ENCODE measurements around the gene ZDHHC4.

Gene ZDHHC4

DNA sequence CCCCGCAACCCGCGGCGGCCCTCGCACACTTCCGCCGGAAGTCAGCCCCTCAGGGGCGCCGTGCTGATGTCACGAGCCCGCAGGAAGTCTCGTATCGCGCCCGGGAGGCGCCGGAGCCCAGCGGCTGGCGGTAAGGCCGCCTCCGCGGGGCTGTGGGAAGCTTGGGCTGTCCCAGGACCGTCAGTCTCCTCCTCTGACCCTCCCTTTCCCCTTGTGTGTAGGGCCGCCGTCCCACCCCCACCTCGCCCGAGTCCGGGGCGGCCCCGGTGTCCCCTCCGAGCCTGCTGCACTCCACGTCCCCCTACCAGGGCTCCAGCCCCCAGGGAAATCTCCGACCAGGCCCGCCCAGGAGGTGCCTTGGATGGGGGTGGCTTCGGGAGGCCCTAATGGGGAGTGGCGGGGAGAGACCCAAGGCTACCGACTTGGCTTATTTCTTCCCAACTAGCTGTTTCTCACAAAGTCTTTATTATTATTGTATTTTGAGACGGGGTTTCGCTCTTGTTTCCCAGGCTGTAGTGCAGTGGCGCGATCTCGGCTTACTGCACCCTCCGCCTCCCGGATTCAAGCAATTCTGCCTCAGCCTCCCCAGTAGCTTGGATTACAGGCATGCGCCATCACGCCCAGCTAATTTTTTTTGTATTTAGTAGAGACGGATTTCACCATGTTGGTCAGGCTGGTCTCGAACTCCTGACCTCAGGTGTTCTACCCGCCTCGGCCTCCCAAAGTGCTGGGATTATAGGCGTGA lies at the start of gene ZDHHC4:
Gene ZDHHC4, plus strand, starts transcription at position 86 of the 745 bp plus-strand sequence. CDS start 3,108 bp downstream, outside the sequence.
- DNase-seq (ENCODE audit: low read depth), result peak; percentile 80

DNA sequence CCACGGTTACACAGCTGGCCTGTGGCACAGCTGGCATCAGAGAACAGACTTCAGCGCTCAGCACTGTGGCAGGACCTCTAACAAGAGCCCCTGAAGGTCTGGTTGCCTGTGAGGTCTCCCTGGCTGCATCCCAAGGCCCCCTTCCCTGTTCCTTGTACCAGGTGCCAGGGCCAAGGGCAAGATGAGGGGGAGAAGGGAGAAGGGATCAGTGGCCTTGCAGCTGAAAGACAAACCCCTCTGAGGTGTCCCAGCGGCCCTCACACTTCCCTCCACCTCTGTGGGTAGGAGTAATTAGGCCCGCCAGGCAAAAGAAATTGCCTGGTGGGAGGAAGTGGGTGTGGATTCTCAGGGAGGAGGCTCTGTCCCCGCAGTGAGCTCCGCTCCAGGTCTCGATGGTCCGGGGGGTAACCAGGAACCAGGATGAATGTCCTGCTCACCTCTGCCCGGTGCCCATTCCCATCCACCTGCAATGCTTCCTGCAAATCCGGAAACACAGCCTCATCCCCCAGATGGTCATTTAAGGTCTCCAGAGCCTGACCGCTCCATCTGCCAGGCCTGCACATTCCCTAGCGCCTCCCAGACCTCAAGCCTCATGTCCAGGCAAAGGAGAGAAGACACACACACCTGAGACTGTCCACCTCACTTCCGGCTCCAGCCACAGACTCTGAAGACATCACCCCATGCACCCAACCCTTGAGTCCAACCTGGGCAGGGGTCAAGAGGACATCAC lies 48.7 kb upstream of the ZDHHC4 start:
- DNase-seq (ENCODE audit: low read depth), result no peak

DNA sequence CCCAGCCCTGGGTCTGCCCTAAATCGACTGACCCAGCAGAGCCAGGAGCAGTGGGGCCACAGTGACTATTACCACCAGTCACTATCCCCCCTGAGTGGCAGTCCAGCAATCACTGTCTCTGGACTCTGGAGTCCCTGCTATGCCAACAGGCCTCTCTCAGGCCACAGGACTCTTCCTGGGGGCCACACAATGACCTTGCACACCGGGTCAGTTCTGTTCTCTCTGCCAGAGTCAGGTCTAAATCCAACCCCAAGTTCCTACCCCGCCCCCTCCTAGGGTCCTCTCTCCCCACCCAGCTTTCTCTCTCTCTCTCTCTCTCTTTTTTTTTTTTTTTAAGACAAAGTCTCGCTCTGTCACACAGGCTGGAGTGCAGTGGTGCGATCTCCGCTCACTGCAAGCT lies 47.6 kb upstream of the ZDHHC4 start:
- no peak for DNase-seq (ENCODE audit: low read depth)

DNA sequence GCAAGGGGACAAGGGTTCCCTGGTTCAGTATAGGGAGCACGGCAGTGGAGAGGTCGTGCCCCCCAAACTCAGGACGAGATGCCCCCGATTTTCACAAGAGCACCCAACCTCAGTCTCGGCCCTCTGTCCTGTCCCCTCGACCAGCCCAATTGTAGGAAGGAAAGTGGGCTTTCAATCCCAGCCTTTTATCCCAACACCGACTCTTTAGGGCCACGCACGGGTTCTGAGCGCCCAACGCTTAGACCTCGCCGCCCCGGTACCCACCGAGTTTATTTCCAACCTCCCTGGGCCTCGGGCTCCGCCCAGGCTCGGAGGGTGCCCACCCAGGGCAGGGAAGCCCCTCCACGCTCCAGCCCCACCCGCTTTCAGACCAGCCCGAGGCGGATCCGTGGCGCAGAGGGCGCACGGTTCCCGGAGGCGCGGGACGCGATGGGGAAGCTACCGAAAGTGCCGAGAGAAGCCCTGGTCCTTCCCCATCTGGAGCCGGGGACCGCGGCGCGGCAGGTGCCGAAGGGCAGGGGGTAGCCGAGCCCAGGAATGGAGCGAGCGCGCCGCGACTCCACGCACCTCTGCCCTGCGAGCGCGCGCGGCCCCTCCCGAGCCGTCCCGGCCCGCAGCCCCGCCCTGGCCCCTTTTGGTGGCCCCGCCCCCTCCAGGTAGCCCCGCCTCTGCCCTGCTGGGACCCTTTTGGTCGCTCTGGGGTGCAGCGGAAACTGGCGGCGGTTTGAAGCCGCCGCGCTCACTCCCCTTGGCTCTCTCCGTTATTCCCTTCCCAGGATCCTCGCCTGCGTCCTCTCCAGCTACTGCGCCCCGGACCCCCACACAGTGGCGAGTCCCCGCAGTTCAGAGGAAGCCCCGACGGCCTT lies 46.4 kb upstream of the ZDHHC4 start:
- peak; percentile 43 for DNase-seq (ENCODE audit: low read depth)

DNA sequence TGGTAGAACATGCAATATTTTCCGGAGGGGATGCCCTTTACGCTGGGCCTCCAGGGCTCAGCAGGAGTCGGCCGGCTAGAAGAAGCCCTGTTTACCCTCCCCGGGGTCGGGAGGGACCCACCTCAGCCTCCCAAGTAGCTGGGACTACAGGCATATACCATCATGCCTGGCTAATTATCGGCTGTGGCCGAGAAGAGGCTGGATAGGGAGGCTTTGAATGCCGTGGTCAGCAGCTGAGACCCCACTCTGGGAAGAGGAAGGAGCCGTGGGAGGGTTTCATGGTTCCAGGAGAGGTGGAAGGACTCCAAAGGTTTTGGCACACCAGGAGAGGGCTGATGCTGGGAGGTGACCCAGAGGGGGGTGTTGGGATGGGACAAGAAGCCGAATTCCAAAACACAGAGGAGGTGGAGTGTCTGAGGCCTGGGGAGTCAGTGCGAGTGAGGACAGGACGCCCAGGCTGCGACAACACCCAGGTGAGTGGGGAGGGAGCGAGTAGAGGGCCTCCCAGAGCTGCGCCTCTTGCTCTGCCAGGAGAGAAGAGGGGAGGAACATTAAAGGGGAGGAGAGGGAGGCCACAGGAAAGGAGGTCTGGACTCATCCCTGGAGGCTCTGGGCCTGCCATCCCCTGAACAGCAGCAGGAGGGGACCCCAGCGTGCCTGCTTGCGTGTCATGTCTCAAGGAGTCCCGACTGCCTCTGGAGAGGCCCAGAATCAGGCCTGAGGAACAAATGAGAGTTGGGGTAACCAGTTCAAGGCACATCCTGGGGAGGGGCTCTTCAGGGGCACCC lies 45.6 kb upstream of the ZDHHC4 start:
- DNase-seq (ENCODE audit: low read depth), result no peak

DNA sequence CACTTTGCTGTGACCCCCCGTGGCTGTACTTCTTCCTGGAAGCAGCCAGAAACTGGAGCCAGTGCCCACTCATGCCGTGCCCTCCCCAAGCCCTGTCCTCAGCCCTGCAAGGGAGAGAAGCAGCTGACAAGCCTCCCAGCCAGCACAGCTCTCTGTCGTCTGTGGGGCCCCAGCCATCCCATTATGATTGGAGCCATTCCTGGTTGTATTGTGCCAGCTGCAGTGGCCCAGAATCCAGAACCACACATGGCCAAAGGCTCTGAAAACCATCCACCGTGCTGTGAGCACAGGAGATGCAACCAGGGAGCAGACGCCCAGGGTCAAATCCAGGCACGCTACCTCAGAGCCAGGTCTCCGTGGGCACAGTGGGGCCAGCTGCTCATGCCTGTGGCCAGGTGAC lies 44.7 kb upstream of the ZDHHC4 start:
- DNase-seq (ENCODE audit: low read depth), result no peak

DNA sequence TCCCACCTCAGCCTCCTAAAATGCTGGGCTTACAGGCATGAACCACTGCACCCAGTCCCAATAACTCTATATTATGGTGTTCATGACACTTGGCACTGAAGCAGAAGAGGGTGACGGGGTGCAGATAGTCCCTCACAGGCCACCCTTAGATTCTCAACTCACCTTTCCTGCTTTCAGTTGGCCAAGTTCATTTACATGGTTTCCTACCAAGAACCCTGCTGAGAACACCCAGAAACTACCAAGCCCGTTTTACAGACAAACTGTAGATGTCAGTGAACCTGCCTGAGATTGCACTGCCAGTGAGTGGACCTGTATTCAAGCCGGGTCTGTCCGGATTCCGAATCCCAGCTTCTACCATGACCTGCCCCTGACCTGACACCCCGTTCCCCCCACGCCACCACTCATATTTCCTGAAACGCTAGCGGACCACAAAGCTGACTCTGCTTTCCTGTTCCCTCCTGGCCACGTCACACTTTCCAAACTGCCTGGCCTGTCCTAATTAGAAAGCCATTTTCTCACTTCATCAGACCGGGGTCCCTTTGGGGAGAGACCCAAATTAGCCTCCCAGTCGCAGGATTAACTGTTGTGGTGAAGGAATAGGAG lies 43.3 kb upstream of the ZDHHC4 start:
- DNase-seq (ENCODE audit: low read depth), result peak; percentile 11

DNA sequence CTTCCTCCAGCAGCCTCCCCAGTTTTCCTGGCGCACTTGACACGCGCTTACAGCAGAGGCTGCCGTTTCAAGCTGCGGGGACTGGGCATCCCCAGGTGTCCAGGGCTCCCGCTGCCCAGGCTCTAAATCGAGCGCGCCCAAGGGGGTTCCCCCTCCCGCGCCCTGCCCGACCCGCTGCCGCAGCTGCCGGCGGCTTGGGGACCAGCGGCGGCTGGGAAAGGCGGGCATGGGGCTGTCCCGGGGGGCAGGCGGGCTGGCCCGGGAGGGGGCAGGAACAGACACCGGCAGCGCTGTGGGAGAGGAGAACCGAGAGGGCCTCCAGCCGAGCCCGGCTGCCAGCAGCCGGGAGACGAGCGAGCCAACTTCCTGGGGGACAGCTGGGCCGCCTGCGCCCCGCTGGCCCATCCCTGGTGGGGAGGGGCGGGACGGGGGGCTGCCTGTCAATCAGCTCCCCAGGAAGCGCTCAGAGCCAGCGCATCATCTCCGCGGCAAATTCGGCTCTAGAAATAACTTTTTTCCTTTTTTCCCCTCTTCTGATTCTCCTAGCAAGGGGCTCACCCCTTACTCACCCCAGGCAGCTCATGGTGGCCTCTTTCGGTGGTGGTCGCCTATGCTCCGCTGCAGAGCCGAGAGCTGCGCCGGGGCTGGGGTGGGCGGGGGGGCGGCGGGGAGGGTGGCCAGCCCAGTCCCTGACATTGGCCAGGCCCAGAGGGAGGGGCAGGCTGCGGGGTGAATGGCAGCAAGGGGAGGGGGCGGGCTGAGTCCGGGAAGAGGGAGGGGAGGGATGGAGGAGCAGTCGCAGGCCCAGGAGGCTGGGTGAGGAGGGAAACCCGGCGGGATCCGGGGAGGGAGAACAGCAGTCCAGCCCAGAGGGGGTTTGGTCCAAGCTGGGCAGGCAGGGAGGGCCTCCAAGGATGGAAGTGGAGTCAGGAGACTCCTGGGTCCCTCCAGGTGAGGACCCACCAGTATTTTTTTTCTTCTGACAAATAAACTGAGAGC lies 40.7 kb upstream of the ZDHHC4 start:
- no peak for DNase-seq (ENCODE audit: low read depth)

DNA sequence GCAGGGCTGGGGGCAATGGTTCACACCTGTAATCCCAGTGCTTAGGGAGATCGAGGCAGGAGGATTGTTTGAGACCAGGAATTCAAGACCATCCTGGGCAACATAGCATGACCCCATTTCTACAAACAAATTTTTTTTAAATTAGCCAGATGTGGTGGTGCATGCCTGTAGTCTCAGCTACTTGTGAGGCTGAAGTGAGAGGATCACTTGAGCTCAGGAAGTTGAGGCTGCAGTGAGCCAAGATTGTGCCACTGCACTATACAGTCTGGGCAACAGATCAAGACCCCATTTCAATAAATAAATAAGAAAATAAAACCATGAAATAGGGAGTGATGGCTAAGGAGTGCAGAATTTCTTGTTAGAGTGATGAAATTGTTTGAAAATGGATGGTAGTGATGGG lies 34.9 kb upstream of the ZDHHC4 start:
- no peak for DNase-seq (ENCODE audit: low read depth)

DNA sequence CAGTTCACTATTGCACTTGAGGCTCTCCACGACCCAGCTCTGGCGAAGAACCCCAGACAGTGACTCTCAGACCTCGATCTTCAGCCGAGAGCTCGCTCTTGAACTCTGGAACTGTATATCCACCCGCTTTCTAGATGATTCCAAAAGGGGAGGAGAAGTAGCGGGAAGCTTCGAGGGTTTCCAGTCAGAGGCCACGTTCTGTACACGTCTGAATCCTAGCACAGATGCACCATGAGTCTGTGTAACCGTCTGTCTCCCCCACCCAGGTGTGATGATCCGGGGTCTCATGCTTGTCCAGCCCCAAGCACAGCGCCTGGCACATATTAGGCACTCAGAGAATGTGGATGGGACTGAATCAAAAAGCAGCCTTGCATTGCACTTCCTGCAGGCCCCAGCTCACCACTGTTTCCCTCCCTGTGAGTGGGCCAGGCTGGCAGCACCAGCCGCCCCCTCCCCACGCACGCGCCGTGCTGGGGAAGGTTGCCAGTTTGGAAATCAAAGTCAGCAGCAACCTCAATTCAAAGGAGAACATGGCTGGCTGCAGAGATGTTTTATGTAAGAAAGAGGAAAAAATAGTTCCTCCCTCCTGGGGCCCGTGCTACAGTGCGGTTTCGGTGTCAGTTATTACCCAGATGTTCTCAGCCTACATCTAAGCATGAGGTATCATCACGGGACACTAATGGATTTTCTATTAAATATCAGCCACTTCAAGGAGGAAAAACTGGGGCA lies 31.7 kb upstream of the ZDHHC4 start:
- DNase-seq (ENCODE audit: low read depth), result no peak

DNA sequence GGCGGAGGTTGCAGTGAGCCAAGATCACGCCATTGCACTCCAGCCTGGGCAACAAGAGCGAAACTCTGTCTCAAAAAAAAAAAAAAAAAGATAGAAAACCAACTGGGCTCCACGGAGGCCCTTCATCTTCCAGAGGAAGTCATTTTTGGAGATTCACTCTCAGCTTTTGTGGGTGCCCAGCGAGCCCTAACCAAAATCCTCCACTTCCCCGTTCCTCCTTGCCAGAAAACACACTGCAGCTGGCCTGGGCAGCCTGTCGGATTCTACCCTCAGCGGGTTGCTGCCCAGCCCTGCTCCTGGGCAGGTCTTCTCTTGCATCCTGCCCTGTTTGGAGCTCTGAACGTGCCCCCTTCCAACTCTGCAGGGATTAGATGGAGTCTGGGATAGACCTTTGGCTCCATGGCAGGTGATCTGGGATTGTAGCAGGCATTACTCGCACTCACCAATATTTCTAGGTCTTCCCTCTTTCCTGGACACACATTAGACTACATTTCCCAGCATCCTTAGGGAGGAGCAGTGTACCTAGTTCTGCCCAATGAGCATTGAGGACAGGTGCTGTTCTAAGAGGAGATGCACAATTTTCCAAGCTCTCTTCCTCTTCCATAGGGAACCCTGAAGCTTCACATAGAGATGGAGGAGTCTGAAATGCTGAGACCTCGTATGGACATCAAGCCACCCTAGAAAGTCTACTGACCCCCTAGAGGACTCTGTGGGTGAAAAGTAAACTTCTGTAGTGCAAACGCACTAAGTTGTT lies 30.6 kb upstream of the ZDHHC4 start:
- DNase-seq (ENCODE audit: low read depth), result no peak

DNA sequence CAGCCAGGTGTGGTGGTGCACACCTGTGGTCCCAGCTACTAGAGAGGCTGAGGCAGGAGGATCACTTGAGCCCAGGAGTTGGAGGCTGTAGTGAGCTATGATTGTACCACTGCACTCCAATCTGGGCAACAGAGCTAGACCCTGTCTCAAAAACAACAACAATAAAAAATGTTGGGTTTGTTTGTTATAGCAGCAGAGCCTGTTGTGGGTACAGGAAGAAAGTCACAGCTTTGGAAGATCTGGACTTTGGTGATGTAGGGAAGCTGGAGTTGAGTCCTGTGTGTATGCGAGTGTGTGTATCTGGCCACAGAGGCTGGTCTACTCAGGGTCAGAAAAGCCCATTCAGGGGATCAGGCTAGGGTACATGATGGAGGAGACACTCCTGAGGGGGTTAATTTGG lies 29.9 kb upstream of the ZDHHC4 start:
- no peak for DNase-seq (ENCODE audit: low read depth)

DNA sequence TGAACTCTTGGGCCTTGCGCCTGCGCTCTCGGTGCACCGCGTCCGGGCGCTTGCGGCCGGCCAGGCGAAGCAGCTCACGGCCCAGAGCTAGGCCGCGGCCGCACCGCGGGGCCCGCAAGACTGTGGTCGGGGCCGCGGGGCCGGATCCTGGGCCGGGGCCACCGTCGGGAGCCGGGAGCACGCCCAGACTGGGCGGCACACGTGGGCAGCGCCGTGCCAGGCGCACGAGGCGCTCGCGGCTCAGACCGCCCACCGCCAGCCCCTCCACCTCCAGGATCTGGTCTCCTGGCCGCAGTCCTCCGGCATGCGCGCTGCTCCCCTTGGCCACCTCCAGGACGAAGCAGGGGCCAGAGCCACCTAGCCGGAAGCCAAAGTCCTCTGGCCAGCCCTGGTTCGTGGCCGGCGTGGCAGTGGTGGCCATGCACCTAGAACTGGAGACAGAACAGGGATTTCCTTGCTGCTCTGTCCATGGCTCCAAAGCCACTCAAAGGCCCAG lies 26.2 kb upstream of the ZDHHC4 start, which contains the start of gene GRID2IP:
Gene GRID2IP, minus strand, starts transcription at position 446 of the 496 bp plus-strand sequence. Its CDS starts 25 bp downstream, at position 421.
- no peak for DNase-seq (ENCODE audit: low read depth)

DNA sequence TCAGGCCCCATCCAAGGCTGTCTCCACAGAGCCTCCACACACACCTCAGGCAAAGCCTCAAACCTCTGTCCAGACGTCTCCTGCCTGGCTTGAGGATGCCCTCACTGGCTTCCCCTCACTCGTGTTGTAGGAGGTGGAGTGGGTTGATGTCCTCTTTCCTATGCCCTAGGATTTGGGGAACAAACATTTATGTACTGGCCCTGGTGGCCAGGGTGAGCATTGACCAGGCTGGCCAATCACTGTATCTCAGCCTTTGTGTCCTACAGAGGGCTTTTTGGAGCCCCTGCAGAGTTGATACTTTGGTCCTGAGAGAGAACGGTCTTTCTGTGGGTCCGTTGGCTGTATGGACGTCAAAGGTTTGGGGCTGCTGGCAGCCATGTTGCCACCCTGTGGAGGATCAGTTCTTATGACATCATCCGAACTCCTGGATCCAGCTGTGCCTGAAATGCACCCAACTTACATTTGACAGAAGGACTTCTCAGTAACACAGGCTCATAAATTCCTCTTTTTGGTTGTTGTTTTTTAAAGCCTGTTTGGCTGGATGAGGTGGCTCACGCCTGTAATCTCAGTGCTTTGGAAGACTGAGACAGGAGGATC lies 23.7 kb upstream of the ZDHHC4 start:
- DNase-seq (ENCODE audit: low read depth), result no peak

DNA sequence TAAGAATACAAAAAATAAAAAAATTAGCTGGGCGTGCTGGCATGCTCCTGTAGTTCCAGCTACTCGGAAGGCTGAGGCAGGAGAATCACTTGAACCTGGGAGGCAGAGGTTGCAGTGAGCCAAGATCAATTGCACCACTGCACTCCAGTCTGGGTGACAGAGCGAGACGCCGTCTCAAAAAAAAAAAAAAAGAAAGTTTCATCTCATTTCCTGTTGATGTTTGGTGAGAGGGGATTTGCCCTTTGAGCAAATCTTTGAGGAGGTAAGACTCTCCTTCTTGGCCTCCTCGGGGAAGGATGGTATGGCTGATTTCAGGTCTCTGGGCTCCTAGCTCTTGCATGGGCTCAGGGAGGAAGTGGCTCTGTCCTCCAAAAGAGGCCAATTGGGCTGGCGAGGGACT lies 22.4 kb upstream of the ZDHHC4 start:
- DNase-seq (ENCODE audit: low read depth), result no peak

DNA sequence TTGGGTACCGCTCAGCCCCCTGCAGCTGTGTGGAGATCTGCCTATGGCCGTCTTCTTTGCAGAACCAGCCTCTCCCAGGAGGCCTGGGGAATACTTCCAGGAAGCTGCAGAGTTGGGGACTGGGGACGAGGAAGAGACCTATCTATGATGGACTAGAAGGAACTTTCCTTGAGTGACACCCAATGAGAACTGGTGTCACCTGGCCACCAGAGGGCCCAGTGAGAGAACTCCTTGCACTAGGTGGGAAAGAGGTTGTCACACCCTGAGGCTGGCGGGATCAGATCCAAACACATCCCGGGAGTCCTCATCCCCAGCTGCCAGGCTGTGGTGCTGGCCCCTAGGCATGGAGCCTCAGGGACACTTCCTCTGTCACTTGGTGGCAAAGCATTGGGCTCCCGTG lies 21.1 kb upstream of the ZDHHC4 start:
- DNase-seq (ENCODE audit: low read depth), result no peak

DNA sequence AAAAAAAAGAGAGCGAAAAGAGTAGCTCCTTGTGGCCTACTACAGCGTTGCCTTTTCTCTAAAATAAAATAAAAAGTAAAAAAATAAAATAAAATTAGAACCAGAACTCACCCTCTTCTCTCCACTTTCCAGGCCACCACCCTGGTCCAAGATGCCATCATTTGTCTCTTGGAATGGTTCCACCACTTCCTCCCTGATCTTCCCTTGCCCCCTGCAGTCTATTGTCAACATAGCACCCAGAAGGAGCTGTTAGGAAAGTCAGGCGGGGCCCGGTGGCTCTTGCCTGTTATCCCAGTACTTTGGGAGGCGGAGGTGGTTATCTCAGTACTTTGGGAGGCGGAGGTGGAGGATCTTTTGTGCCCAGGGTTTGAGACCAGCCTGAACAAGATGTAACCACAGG lies 18.4 kb upstream of the ZDHHC4 start:
- DNase-seq (ENCODE audit: low read depth), result no peak

DNA sequence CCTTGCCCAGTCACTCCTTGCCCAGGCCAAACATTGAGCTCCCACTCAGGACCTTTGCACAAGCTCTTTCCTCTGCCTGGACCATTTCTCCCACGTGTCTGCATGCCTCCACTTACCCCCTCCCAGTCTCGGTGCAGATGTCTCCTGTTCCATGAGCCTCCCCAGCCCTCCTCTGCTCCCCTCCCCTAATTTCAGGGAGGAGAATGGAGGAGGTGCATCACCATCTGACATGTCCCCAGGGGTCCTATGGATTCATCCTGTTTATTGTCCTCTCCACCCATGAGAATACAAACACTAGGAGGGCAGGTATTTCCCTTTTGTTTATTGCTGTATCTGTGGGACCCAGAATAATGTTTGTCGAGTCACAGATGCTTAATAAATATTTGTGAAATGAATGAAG lies 17.4 kb upstream of the ZDHHC4 start:
- DNase-seq (ENCODE audit: low read depth), result no peak
